Stimulated activated CD8-positive, alpha-beta memory T cell treated with anti-CD3 and anti-CD28 coated beads, Interleukin-12 subunit alpha, Interleukin-12 subunit beta, amount 100 ng/mL, for 4 hours (primary cell): ENCODE measurements around the gene PDGFRA.

Experiments used
- DNase-seq: peaks from one replicate; pipeline ENCODE4 v3.0.0-alpha.2; 2020; ENCODE audit warnings: low read depth

PDGFRA gene

GRCh38 chr4:54255881-54256280 is 26.8 kb downstream of the PDGFRA start:
- no peak for DNase-seq

GRCh38 chr4:54256491-54257486 is 27.7 kb downstream of the PDGFRA start:
- no peak for DNase-seq

GRCh38 chr4:54265366-54265765 is 36.3 kb downstream of the PDGFRA start:
- no peak for DNase-seq

- no peak for DNase-seq
Measured at GRCh38 chr4:54268151-54268550, 39.1 kb downstream of the PDGFRA start.

GRCh38 chr4:54271464-54271863 is 42.4 kb downstream of the PDGFRA start:
- no peak for DNase-seq

GRCh38 chr4:54272051-54272450 is 43.0 kb downstream of the PDGFRA start:
- no peak for DNase-seq

- DNase-seq = no peak
Measured at GRCh38 chr4:54274264-54274663, 45.2 kb downstream of the PDGFRA start.

- DNase-seq = no peak
Measured at GRCh38 chr4:54274795-54275665, 45.9 kb downstream of the PDGFRA start.

GRCh38 chr4:54276641-54277430 is 47.7 kb downstream of the PDGFRA start:
- no peak for DNase-seq

- no peak for DNase-seq
Measured at GRCh38 chr4:54277691-54278090, 48.6 kb downstream of the PDGFRA start.

GRCh38 chr4:54278216-54278615 is 49.1 kb downstream of the PDGFRA start:
- DNase-seq = no peak

- no peak for DNase-seq
Measured at GRCh38 chr4:54281054-54281766, 52.1 kb downstream of the PDGFRA start.

GRCh38 chr4:54282837-54283236 is 53.7 kb downstream of the PDGFRA start:
- DNase-seq = no peak

GRCh38 chr4:54289316-54289715 is 60.2 kb downstream of the PDGFRA start:
- DNase-seq = no peak

GRCh38 chr4:54290980-54291379 is 61.9 kb downstream of the PDGFRA start:
- no peak for DNase-seq

GRCh38 chr4:54296548-54297203 is 67.6 kb downstream of the PDGFRA start:
- DNase-seq = no peak

GRCh38 chr4:54308110-54308509 is 79.0 kb downstream of the PDGFRA start:
- DNase-seq = no peak

GRCh38 chr4:54315561-54316538 is 86.8 kb downstream of the PDGFRA start:
- DNase-seq = no peak

- no peak for DNase-seq
Measured at GRCh38 chr4:54317690-54318089, 88.6 kb downstream of the PDGFRA start.

GRCh38 chr4:54318904-54319303 is 89.8 kb downstream of the PDGFRA start:
- DNase-seq = no peak
